Astrocyte of the cerebellum (primary cell): ENCODE measurements around the gene PCDHB7.
"Not testable (repeated sequence)": the region's sequence is repeated elsewhere in the genome, so short reads cannot be mapped to it uniquely, and the experiment has no call there.

Experiments used
- DNase-seq: peaks from one replicate; pipeline ENCODE4 v3.0.0-alpha.2; 2011; ENCODE audit warnings: low read depth
- H3K4me3 ChIP-seq: 2 replicates; pipeline ENCODE4 v1.5.1; 2011; ENCODE audit warnings: mild to moderate bottlenecking, low read depth, low read length, moderate library complexity
- CTCF ChIP-seq: IDR thresholded peaks from 2 replicates; pipeline ENCODE4 v1.5.1; 2012; ENCODE audit warnings: low read length, low read depth, moderate library complexity, mild to moderate bottlenecking; ENCODE audit errors: missing control alignments
- in situ Hi-C: cut with HindIII; loops from 2 replicates; pipeline ENCODE4 v1.10.0; 2017; ENCODE audit warnings: low sequenced_read_pairs

Gene PCDHB7

GRCh38 chr5:141196363-141196762, 23.9 kb downstream of the PCDHB7 start:
- in situ Hi-C loops = no loop called here
- DNase-seq = no peak
- H3K4me3 ChIP-seq = no peak overlapping the region
- no peak for TF ChIP-seq CTCF

GRCh38 chr5:141199359-141200235, 27.2 kb downstream of the PCDHB7 start, which contains the start of gene PCDHB11:
Gene PCDHB11, plus strand, starts transcription at chr5:141199627. Its CDS starts 148 bp downstream, at chr5:141199775.
- in situ Hi-C loops = no loop called here
- no peak for TF ChIP-seq CTCF
- no peak within 1 kb of the TSS for H3K4me3 ChIP-seq
- DNase-seq = no peak

- DNase-seq, H3K4me3 ChIP-seq, in situ Hi-C loops: not testable (repeated sequence)
Measured at GRCh38 chr5:141201126-141201525, 28.7 kb downstream of the PCDHB7 start.

- DNase-seq, H3K4me3 ChIP-seq, in situ Hi-C loops: not testable (repeated sequence)
Measured at GRCh38 chr5:141201646-141202045, 29.2 kb downstream of the PCDHB7 start.

GRCh38 chr5:141208478-141208877, 36.0 kb downstream of the PCDHB7 start, which contains the start of gene PCDHB12:
Gene PCDHB12, plus strand, starts transcription at chr5:141208719. Its CDS starts 189 bp downstream, at chr5:141208908.
- no peak within 1 kb of the TSS for H3K4me3 ChIP-seq
- in situ Hi-C loops = no loop called here
- DNase-seq = no peak
- no peak for TF ChIP-seq CTCF

GRCh38 chr5:141210281-141210680, 37.8 kb downstream of the PCDHB7 start:
- in situ Hi-C loops, H3K4me3 ChIP-seq, DNase-seq: not testable (repeated sequence)

GRCh38 chr5:141210849-141211248, 38.4 kb downstream of the PCDHB7 start:
- DNase-seq, H3K4me3 ChIP-seq, in situ Hi-C loops: not testable (repeated sequence)

GRCh38 chr5:141213656-141214339, 41.4 kb downstream of the PCDHB7 start, which contains the start of gene PCDHB13:
Gene PCDHB13, plus strand, starts transcription at chr5:141213919. Its CDS starts 205 bp downstream, at chr5:141214124.
- in situ Hi-C loops, DNase-seq, H3K4me3 ChIP-seq: not testable (repeated sequence)

- H3K4me3 ChIP-seq, DNase-seq, in situ Hi-C loops: not testable (repeated sequence)
Measured at GRCh38 chr5:141214583-141214982, 42.1 kb downstream of the PCDHB7 start.

GRCh38 chr5:141215504-141215903, 43.1 kb downstream of the PCDHB7 start:
- H3K4me3 ChIP-seq, in situ Hi-C loops, DNase-seq: not testable (repeated sequence)

- H3K4me3 ChIP-seq, in situ Hi-C loops, DNase-seq: not testable (repeated sequence)
Measured at GRCh38 chr5:141216035-141216434, 43.6 kb downstream of the PCDHB7 start.
